HG03159 (cell line): ENCODE results near the gene VPS16.

Experiments used
- ATAC-seq: cut with Tn5 transposase; IDR thresholded peaks from one replicate; pipeline ENCODE4 v1.9.1; 2021; ENCODE audit warnings: mild to moderate bottlenecking, moderate library complexity; ENCODE audit not compliant: unreplicated experiment

Gene VPS16

GRCh38 chr20:2840138-2840966, at the start of gene VPS16, which contains the start of gene PCED1A:
Gene VPS16, plus strand, starts transcription at chr20:2840745. Its CDS starts 30 bp downstream, at chr20:2840775.
Gene PCED1A, minus strand, starts transcription at chr20:2840655. Its CDS starts 743 bp downstream, at chr20:2839912.
- peak; percentile 96 for ATAC-seq

- no peak for ATAC-seq
These were observed 47.1 kb upstream of the VPS16 start for GRCh38 chr20:2793471-2793870.

GRCh38 chr20:2794202-2794748, 46.3 kb upstream of the VPS16 start:
- no peak for ATAC-seq

- no peak for ATAC-seq
These were observed 45.6 kb upstream of the VPS16 start for GRCh38 chr20:2794866-2795447.

GRCh38 chr20:2795451-2795850, 45.1 kb upstream of the VPS16 start:
- ATAC-seq, result no peak

- no peak for ATAC-seq
These were observed 44.4 kb upstream of the VPS16 start for GRCh38 chr20:2796011-2796660.

GRCh38 chr20:2797136-2797983, 43.2 kb upstream of the VPS16 start:
- ATAC-seq, result no peak

GRCh38 chr20:2798095-2798805, 42.3 kb upstream of the VPS16 start:
- no peak for ATAC-seq

GRCh38 chr20:2798814-2799213, 41.7 kb upstream of the VPS16 start:
- no peak for ATAC-seq

GRCh38 chr20:2799271-2799670, 41.3 kb upstream of the VPS16 start:
- ATAC-seq, result no peak

GRCh38 chr20:2799688-2800520, 40.6 kb upstream of the VPS16 start:
- peak; percentile 15 for ATAC-seq

- peak; percentile 78 for ATAC-seq
These were observed 39.8 kb upstream of the VPS16 start, which contains the start of gene CPXM1 for GRCh38 chr20:2800521-2801285. Gene CPXM1, minus strand, starts transcription at chr20:2800627. Its CDS starts 55 bp downstream, at chr20:2800572.

- ATAC-seq, result peak; percentile 20
These were observed 39.2 kb upstream of the VPS16 start for GRCh38 chr20:2801286-2801728.

GRCh38 chr20:2804041-2804828, 36.3 kb upstream of the VPS16 start:
- no peak for ATAC-seq

GRCh38 chr20:2804852-2805688, 35.5 kb upstream of the VPS16 start:
- ATAC-seq, result no peak

- ATAC-seq, result no peak
These were observed 34.7 kb upstream of the VPS16 start for GRCh38 chr20:2805689-2806350.
